Lung (tissue), 12 donors: ENCODE data around the gene MAN1A1. TPM values are rescaled to one million over a fixed set of nuclear protein-coding genes. Genes with fewer than 3 reads are reported as not detected.

Experiments used
- ATAC-seq: fragments of 200-7000 bp; cut with Tn5 transposase; one replicate; pipeline ENCODE4 v1.9.1; 2020; ENCODE audit warnings: moderate number of reproducible peaks; ENCODE audit not compliant: insufficient read depth, low FRiP score
- DNase-seq, 3 donors: peaks; one replicate each; pipeline ENCODE4 v3.0.0-alpha.2; 2013 to 2017
- H3K27ac ChIP-seq, 2 donors: one replicate each; pipeline ENCODE4 v1.5.1; 2013; ENCODE audit warnings: mild to moderate bottlenecking in 2 of 2, moderate library complexity in 2 of 2, control low read depth in 1 of 2, inconsistent platforms in 1 of 2, low read depth in 1 of 2, low read length in 1 of 2
- H3K27me3 ChIP-seq, 3 donors: one replicate each; pipeline ENCODE4 v1.5.1; 2013; ENCODE audit warnings: low read length in 2 of 3; ENCODE audit not compliant: control insufficient read depth in 3 of 3, insufficient read depth in 3 of 3
- H3K36me3 ChIP-seq, 4 donors: one replicate each; pipeline ENCODE4 v1.5.1; 2013; ENCODE audit warnings: low read length in 4 of 4, mild to moderate bottlenecking in 1 of 4, moderate library complexity in 1 of 4; ENCODE audit not compliant: control insufficient read depth in 4 of 4, insufficient read depth in 4 of 4
- H3K4me1 ChIP-seq, 5 donors: one replicate each; pipeline ENCODE4 v1.5.1; 2013; ENCODE audit warnings: low read length in 5 of 5, mild to moderate bottlenecking in 2 of 5, moderate library complexity in 1 of 5; ENCODE audit not compliant: control insufficient read depth in 5 of 5, insufficient read depth in 5 of 5
- H3K4me3 ChIP-seq: one replicate; pipeline ENCODE4 v1.5.1; 2013; ENCODE audit warnings: mild to moderate bottlenecking, control low read depth, moderate library complexity
- H3K9ac ChIP-seq, 2 donors: one replicate each; pipeline ENCODE4 v1.5.1; 2013; ENCODE audit warnings: low read length in 2 of 2, control low read depth in 1 of 2; ENCODE audit not compliant: insufficient read depth in 1 of 2
- H3K9me3 ChIP-seq, 4 donors: one replicate each; pipeline ENCODE4 v1.5.1; 2013; ENCODE audit warnings: low read length in 3 of 4, mild to moderate bottlenecking in 1 of 4, moderate library complexity in 1 of 4; ENCODE audit not compliant: control insufficient read depth in 4 of 4, insufficient read depth in 3 of 4
- CTCF ChIP-seq: IDR thresholded peaks from 2 replicates; pipeline ENCODE4 v1.5.1; 2012; ENCODE audit warnings: mild to moderate bottlenecking; ENCODE audit errors: control extremely low read depth, extremely low read depth
- WGBS, 2 donors: extraction: QIAGEN DNeasy Blood & Tissue Kit; methylation state at CpG; one replicate each; pipeline ENCODE4 v1.1.7; 2013; 5-methylcytosine and 5-hydroxymethylcytosine counted together
- polyA plus RNA-seq, 2 donors: library from polyadenylated mRNA; stranded (reverse); fragments of 200-250 nt; gene quantifications; one replicate each; pipeline ENCODE4 v1.2.1, GENCODE V29; 2013
- total RNA-seq, 2 donors: library from RNA; depleted of rRNA in 1 of 2; stranded (reverse); fragments of >200 nt in 1 of 2; gene quantifications; one replicate each; pipeline ENCODE4 v1.2.1, GENCODE V29; 2014 to 2021
- donor health status: control.
- donor health status: control.
- donor health status: Bipolar disorder and iron deficiency.
- donor health status: healthy.
- donor health status: DM: yes; HTN: yes; CAD: no.

Gene MAN1A1
- total and polyA plus RNA-seq, 4 donors = 13.9 to 71.0 (median 48.2) TPM

GRCh38 chr6:119283979-119284545 is 65.5 kb downstream of the MAN1A1 start:
- ATAC-seq (no peak), DNase-seq (no peak)
- TF ChIP-seq CTCF = no peak
- Histone ChIP-seq H3K4me3 (no peak overlapping the region), H3K9me3 (no peaks in the 10 kb centered on the region), H3K4me1 (peaks cover 0 to 4% (median 0%) of the 10 kb centered on the region in 5 donors), H3K27me3 (no peaks in the 10 kb centered on the region), H3K9ac (no peak overlapping the region), H3K27ac (no peak overlapping the region), H3K36me3 (peaks cover 0 to 2% (median 0%) of the 10 kb centered on the region in 4 donors)
- 82 to 90% methylated on average over 6 of the region's 6 CpGs for WGBS, 2 donors

- no peak for TF ChIP-seq CTCF
- WGBS, 2 donors = 66 to 83% methylated on average over 3 of the region's 3 CpGs
- ATAC-seq = no peak
Observed at GRCh38 chr6:119283214-119283613, 66.3 kb downstream of the MAN1A1 start.

GRCh38 chr6:119280668-119281067 is 68.9 kb downstream of the MAN1A1 start:
- DNase-seq (no peak), ATAC-seq (no peak)
- no peak for TF ChIP-seq CTCF
- H3K36me3 ChIP-seq = no peaks in the 10 kb centered on the region
- no peak overlapping the region for H3K4me3 ChIP-seq
- WGBS, 2 donors = 88 to 90% methylated on average over 2 of the region's 2 CpGs
- peaks cover 0 to 4% (median 0%) of the 10 kb centered on the region in 5 donors for H3K4me1 ChIP-seq
- H3K27me3 ChIP-seq = no peaks in the 10 kb centered on the region
- no peaks in the 10 kb centered on the region for H3K9me3 ChIP-seq
- H3K9ac ChIP-seq = no peak overlapping the region
- no peak overlapping the region for H3K27ac ChIP-seq

More at GRCh38 chr6:119283214-119283613, 66.3 kb downstream of the MAN1A1 start:
- DNase-seq = no peak
- H3K4me3 ChIP-seq = no peak overlapping the region
- H3K36me3 ChIP-seq = peaks cover 0 to 2% (median 0%) of the 10 kb centered on the region in 4 donors
- H3K27ac ChIP-seq = peak overlapping the region in 1 of 2 donors; percentile 24
- no peak overlapping the region for H3K9ac ChIP-seq
- H3K9me3 ChIP-seq = no peaks in the 10 kb centered on the region
- H3K4me1 ChIP-seq = peaks cover 0 to 4% (median 0%) of the 10 kb centered on the region in 5 donors
- no peaks in the 10 kb centered on the region for H3K27me3 ChIP-seq

- H3K9me3 ChIP-seq = no peaks in the 10 kb centered on the region
- no peak overlapping the region for H3K9ac ChIP-seq
- H3K27me3 ChIP-seq = no peaks in the 10 kb centered on the region
- no peak overlapping the region for H3K4me3 ChIP-seq
- no peak for ATAC-seq
- no peak for TF ChIP-seq CTCF
- peaks cover 0 to 4% (median 0%) of the 10 kb centered on the region in 5 donors for H3K4me1 ChIP-seq
- WGBS, 2 donors = 98 to 100% methylated on average over 1 of the region's 1 CpG
- no peaks in the 10 kb centered on the region for H3K36me3 ChIP-seq
- H3K27ac ChIP-seq = no peak overlapping the region
- no peak for DNase-seq
Observed at GRCh38 chr6:119280080-119280479, 69.5 kb downstream of the MAN1A1 start.
